ENCODE data around the gene CAPN8. TPM values are rescaled to one million over a fixed set of nuclear protein-coding genes. Genes with fewer than 3 reads are reported as not detected.

CAPN8 gene
- total RNA-seq (0.29 and 0.37 TPM in 2 replicates), polyA plus RNA-seq (0.52 TPM in 1 of 2 replicates, not detected in the other), polyA minus RNA-seq (not detected in 2 replicates)
- 0.12 TPM for total RNA-seq (2013)

GRCh38 chr1:223665592-223666312 lies at the start of gene CAPN8:
TSS of gene CAPN8 (minus strand) at chr1:223665701. CDS start at chr1:223665646, 55 bp downstream.
- H3K36me3 ChIP-seq (replicated peaks in 1 of 2; ENCODE audit: control extremely low read depth in 1 of 2, control insufficient read depth in 1 of 2, extremely low read depth in 1 of 2, insufficient read depth in 2 of 2, low read length in 1 of 2) = no peaks in the 10 kb centered on the region
- H3K27ac ChIP-seq (ENCODE audit: low read length in 2 of 2) = no peak within 1 kb of the TSS
- CTCF ChIA-PET = interaction anchor here (0.7 kb wide), 1 partner anchor 19 kb away, joined by 3 read pairs; no protein-coding TSS in a partner anchor
- intact Hi-C loops (cut with micrococcal nuclease) = no loop called here
- DNase-seq = no peak
- peaks cover 3% of the 10 kb centered on the region for H3K4me1 Mint-ChIP-seq
- no peak for ATAC-seq (ENCODE audit: low read depth)
- H3K9me3 ChIP-seq (ENCODE audit: control extremely low read depth in 1 of 3, control insufficient read depth in 2 of 3, insufficient read depth in 1 of 3, low read length in 2 of 3) = no peaks in the 10 kb centered on the region
- no peaks in the 10 kb centered on the region for H3K79me2 ChIP-seq (ENCODE audit: control insufficient read depth, insufficient read depth, low read length)
- H3K9ac ChIP-seq (ENCODE audit: low read length) = no peak within 1 kb of the TSS
- H3K27me3 Mint-ChIP-seq = peaks cover 31% of the 10 kb centered on the region
- no peaks in the 10 kb centered on the region for H3K4me1 ChIP-seq (ENCODE audit: control insufficient read depth in 2 of 2, insufficient read depth in 2 of 2, low read length in 2 of 2)
- H3K9me3 Mint-ChIP-seq (ENCODE audit: insufficient read depth) = no peaks in the 10 kb centered on the region
- WGBS (ENCODE audit: insufficient coverage) = 70% methylated on average over 4 of the region's 6 CpGs
- no peak within 1 kb of the TSS for H2AFZ ChIP-seq (ENCODE audit: insufficient read depth, low read depth, low read length, poor library complexity, severe bottlenecking)
- H3K4me3 Mint-ChIP-seq = no peak within 1 kb of the TSS
- TF ChIP-seq EZH2 (IDR thresholded peaks at IDR 0.05; ENCODE audit: borderline replicate concordance, insufficient read depth, low read depth, low read length, poor library complexity, severe bottlenecking) (no peak), CTCF (IDR thresholded peaks at IDR 0.05) (no peak)
- peaks cover 0 to 6% (median 1%) of the 10 kb centered on the region in 4 experiments for H3K27me3 ChIP-seq (replicated peaks in 1 of 4; ENCODE audit: control extremely low read depth in 1 of 4, control insufficient read depth in 3 of 4, insufficient read depth in 4 of 4, low read length in 3 of 4)
- H3K4me2 ChIP-seq (replicated peaks; ENCODE audit: low read depth, low read length, poor library complexity, severe bottlenecking) = no peak within 1 kb of the TSS
- no peak within 1 kb of the TSS for H3K27ac Mint-ChIP-seq
- no peak within 1 kb of the TSS for H3K4me3 ChIP-seq (ENCODE audit: control extremely low read depth in 1 of 5, extremely low read depth in 1 of 5, insufficient read depth in 1 of 5, low read depth in 2 of 5, low read length in 4 of 5)
- POLR2A ChIA-PET = no interaction called here
- no peaks in the 10 kb centered on the region for H4K20me1 ChIP-seq (ENCODE audit: control insufficient read depth, insufficient read depth, low read length, poor library complexity, severe bottlenecking)

Data from B cell (primary cell).